Hepatocyte (in vitro differentiated cells): ENCODE results near the gene TMEM98. TPM values are rescaled to one million over a fixed set of nuclear protein-coding genes. Genes with fewer than 3 reads are reported as not detected.
A peak's percentile ranks its signal among the peaks of the same experiment; 100 is the strongest.
"Not testable (repeated sequence)": the region's sequence is repeated elsewhere in the genome, so short reads cannot be mapped to it uniquely, and the experiment has no call there.

Source experiments
- DNase-seq: peaks from one replicate; pipeline ENCODE4 v3.0.0-alpha.2; 2016; ENCODE audit warnings: low spot score
- H2AFZ ChIP-seq: fragments of 200-600 bp; sonication (generic); 2 replicates; pipeline ENCODE4 v1.6.0; 2016; ENCODE audit warnings: antibody characterized with exemption, mild to moderate bottlenecking
- H3K27ac ChIP-seq: fragments of 200-600 bp; sonication (generic); 2 replicates; pipeline ENCODE4 v1.5.1; 2016; ENCODE audit warnings: mild to moderate bottlenecking
- H3K27me3 ChIP-seq: fragments of 200-600 bp; sonication (generic); 2 replicates; pipeline ENCODE4 v1.6.1; 2016
- H3K36me3 ChIP-seq: fragments of 200-600 bp; sonication (generic); replicated peaks from 2 replicates; pipeline ENCODE4 v1.5.1; 2016; ENCODE audit warnings: low read depth; ENCODE audit not compliant: insufficient read depth
- H3K4me1 ChIP-seq: fragments of 200-600 bp; sonication (generic); 2 replicates; pipeline ENCODE4 v1.5.1; 2016; ENCODE audit warnings: mild to moderate bottlenecking, moderate library complexity; ENCODE audit not compliant: insufficient read depth
- H3K4me2 ChIP-seq: fragments of 200-600 bp; sonication (generic); 2 replicates; pipeline ENCODE4 v1.6.0; 2016
- H3K4me3 ChIP-seq: fragments of 200-600 bp; sonication (generic); 2 replicates; pipeline ENCODE4 v1.5.1; 2016; ENCODE audit warnings: mild to moderate bottlenecking
- H3K79me2 ChIP-seq: fragments of 200-600 bp; sonication (generic); 2 replicates; pipeline ENCODE4 v1.6.0; 2017; ENCODE audit warnings: mild to moderate bottlenecking
- H3K9me2 ChIP-seq: fragments of 200-600 bp; sonication (generic); replicated peaks from 2 replicates; pipeline ENCODE4 v1.6.0; 2017; ENCODE audit warnings: mild to moderate bottlenecking; ENCODE audit not compliant: insufficient read depth
- H3K9me3 ChIP-seq: fragments of 200-600 bp; sonication (generic); 2 replicates; pipeline ENCODE4 v1.5.1; 2016; ENCODE audit warnings: low read depth, mild to moderate bottlenecking
- H4K20me1 ChIP-seq: fragments of 200-600 bp; sonication (generic); 2 replicates; pipeline ENCODE4 v1.6.0; 2016; ENCODE audit warnings: mild to moderate bottlenecking; ENCODE audit not compliant: insufficient read depth, poor library complexity, severe bottlenecking
- EZH2 ChIP-seq: fragments of 200-600 bp; sonication (generic); IDR thresholded peaks from 2 replicates; pipeline ENCODE4 v1.6.1; 2016; ENCODE audit warnings: antibody characterized with exemption, mild to moderate bottlenecking, borderline replicate concordance
- EZH2phosphoT487 ChIP-seq: fragments of 200-600 bp; sonication (generic); IDR thresholded peaks from one replicate; pipeline ENCODE4 v1.6.1; 2018; ENCODE audit warnings: antibody characterized with exemption, mild to moderate bottlenecking, low read depth, moderate library complexity; ENCODE audit not compliant: unreplicated experiment, severe bottlenecking
- WGBS: methylation state at CpG from one replicate; pipeline ENCODE4 v1.1.6; 2016; ENCODE audit warnings: low lambda C conversion rate; ENCODE audit errors: missing lambda C conversion rate; 5-methylcytosine and 5-hydroxymethylcytosine counted together
- polyA plus RNA-seq: library from polyadenylated mRNA; unstranded; fragments of >200 nt; fragmentation: Nextera tagmentation; extraction: Ambion mirVana; gene quantifications from 2 replicates; pipeline ENCODE4 v1.2.1, GENCODE V29; 2016
- total RNA-seq: library from RNA; depleted of rRNA; stranded (reverse); fragments of >200 nt; gene quantifications from 2 replicates; pipeline ENCODE4 v1.2.3, GENCODE V29; 2014
- TF ChIP-seq, protein P1 (sequence below): fragments of 200-600 bp; sonication (generic); IDR thresholded peaks from 2 replicates; pipeline ENCODE4 v1.5.1; 2016; ENCODE audit warnings: antibody characterized with exemption, mild to moderate bottlenecking; ENCODE audit not compliant: poor library complexity

Gene TMEM98
- total and polyA plus RNA-seq, 2 experiments from 2014 or later, result 280 to 406 TPM

DNA sequence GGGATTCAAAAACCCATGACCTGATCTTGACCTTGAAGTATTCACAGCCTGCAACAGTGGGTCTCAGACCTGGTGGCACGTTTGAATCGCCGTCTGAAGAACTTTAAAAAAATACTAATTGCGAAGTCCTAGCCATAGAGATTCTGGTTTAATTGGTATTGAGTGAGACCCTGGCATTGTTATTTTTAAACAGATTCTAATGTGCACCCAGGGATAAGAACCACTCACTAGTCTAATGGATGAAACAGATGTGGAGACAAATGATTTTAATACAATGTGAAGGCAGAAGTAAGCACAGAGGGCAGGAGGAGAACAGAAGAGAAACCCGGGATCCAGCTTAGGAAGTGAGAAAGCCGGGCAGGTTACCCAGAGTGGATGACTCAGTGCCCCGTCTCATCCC, 21.2 kb downstream of the TMEM98 start:
- Histone ChIP-seq H2AFZ (no peak overlapping the region), H3K79me2 (no peaks in the 10 kb centered on the region), H3K27ac (no peak overlapping the region), H3K36me3 (no peaks in the 10 kb centered on the region), H3K27me3 (no peaks in the 10 kb centered on the region), H3K4me3 (no peak overlapping the region), H3K9me2 (no peaks in the 10 kb centered on the region), H3K4me1 (peaks cover 17% of the 10 kb centered on the region), H4K20me1 (no peaks in the 10 kb centered on the region), H3K4me2 (no peak overlapping the region), H3K9me3 (no peaks in the 10 kb centered on the region)
- WGBS, result 76% methylated on average over 7 of the region's 7 CpGs
- TF ChIP-seq EZH2phosphoT487 (no peak), EZH2 (no peak)
- TF ChIP-seq, protein P1, sequence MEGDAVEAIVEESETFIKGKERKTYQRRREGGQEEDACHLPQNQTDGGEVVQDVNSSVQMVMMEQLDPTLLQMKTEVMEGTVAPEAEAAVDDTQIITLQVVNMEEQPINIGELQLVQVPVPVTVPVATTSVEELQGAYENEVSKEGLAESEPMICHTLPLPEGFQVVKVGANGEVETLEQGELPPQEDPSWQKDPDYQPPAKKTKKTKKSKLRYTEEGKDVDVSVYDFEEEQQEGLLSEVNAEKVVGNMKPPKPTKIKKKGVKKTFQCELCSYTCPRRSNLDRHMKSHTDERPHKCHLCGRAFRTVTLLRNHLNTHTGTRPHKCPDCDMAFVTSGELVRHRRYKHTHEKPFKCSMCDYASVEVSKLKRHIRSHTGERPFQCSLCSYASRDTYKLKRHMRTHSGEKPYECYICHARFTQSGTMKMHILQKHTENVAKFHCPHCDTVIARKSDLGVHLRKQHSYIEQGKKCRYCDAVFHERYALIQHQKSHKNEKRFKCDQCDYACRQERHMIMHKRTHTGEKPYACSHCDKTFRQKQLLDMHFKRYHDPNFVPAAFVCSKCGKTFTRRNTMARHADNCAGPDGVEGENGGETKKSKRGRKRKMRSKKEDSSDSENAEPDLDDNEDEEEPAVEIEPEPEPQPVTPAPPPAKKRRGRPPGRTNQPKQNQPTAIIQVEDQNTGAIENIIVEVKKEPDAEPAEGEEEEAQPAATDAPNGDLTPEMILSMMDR, result no peak
- DNase-seq, result no peak

DNA sequence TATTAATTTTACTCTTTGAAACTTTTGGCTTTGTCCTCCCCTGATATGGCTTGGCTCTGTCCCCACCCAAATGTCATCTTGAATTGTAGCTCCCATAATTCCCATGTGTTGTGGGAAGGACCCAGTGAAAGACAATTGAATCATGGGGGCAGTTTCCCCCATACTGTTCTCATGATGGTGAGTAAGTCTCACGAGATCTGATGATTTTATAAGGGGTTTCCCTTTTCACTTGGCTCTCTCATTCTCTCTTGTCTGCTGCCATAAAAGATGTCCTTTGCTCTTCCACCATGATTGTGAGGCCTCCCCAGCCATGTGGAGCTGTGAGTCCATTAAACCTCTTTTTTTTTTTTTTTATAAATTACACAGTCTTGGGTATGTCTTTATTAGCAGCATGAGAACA, 24.5 kb downstream of the TMEM98 start:
- not testable (repeated sequence) for H3K36me3 ChIP-seq, DNase-seq, H3K27me3 ChIP-seq, H3K4me3 ChIP-seq, H3K9me2 ChIP-seq, H2AFZ ChIP-seq, H4K20me1 ChIP-seq, H3K4me2 ChIP-seq, H3K79me2 ChIP-seq, H3K9me3 ChIP-seq
- Histone ChIP-seq H3K27ac (peak overlapping the region; percentile 76), H3K4me1 (peaks cover 30% of the 10 kb centered on the region)
- 83% methylated on average over 1 of the region's 1 CpG for WGBS

DNA sequence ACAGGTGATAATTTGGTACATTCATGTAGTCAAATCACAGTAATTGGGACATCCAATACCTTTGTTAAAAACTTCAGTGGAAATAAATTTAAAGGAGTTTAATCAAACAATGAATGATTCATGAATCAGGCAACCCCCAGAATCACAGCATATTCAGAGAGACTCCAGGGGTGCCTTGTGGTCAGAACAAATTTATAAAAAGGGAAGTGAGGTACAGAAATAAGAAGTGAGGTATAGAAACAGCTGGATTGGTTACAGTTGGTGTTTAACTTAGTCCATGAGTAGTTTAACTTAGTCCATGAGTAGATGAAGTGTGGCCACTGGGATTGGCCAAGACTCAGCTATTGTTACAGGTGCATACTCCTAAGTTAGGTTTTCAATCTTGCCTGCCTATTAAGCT, 25.1 kb downstream of the TMEM98 start:
- no peaks in the 10 kb centered on the region for H3K27me3 ChIP-seq
- peaks cover 30% of the 10 kb centered on the region for H3K4me1 ChIP-seq
- no peak for DNase-seq
- no peak for TF ChIP-seq EZH2
- TF ChIP-seq, protein P1, result no peak
- no peak for TF ChIP-seq EZH2phosphoT487
- H2AFZ ChIP-seq, result no peak overlapping the region
- no peaks in the 10 kb centered on the region for H3K9me2 ChIP-seq
- no peaks in the 10 kb centered on the region for H3K9me3 ChIP-seq
- no peak overlapping the region for H3K4me3 ChIP-seq
- H3K36me3 ChIP-seq, result no peaks in the 10 kb centered on the region
- no peaks in the 10 kb centered on the region for H4K20me1 ChIP-seq
- no peaks in the 10 kb centered on the region for H3K79me2 ChIP-seq
- H3K27ac ChIP-seq, result peak overlapping the region; percentile 76
- no peak overlapping the region for H3K4me2 ChIP-seq

DNA sequence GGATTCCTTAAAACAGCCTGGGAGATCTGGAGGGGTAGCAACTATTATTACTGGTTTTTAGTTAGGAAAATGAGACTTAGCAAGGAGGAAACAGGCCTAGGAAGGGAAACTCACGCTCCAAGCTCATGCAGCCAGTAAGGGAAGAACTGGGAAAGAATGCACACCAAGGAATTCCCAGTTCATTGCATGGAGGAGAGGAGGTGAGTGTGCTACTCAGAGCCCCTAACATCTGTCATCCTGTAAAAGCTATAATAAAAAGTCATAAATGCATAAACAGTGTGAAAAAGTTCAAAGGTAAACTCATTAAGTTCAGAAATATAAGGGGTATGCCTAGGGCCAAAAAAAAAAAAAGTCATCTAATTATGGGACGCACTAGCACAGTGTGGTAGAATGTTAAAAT, 25.9 kb downstream of the TMEM98 start:
- H3K4me3 ChIP-seq, result no peak overlapping the region
- H3K4me1 ChIP-seq, result peaks cover 30% of the 10 kb centered on the region
- peak overlapping the region; percentile 66 for H3K4me2 ChIP-seq
- WGBS, result 77% methylated on average over 2 of the region's 2 CpGs
- H3K36me3 ChIP-seq, result no peaks in the 10 kb centered on the region
- H3K27me3 ChIP-seq, result no peaks in the 10 kb centered on the region
- peak overlapping the region; percentile 78 for H3K27ac ChIP-seq
- TF ChIP-seq EZH2 (no peak), EZH2phosphoT487 (no peak)
- TF ChIP-seq, protein P1, result no peak
- DNase-seq, result no peak
- H3K9me3 ChIP-seq, result no peaks in the 10 kb centered on the region
- H3K9me2 ChIP-seq, result no peaks in the 10 kb centered on the region
- H2AFZ ChIP-seq, result no peak overlapping the region
- H4K20me1 ChIP-seq, result no peaks in the 10 kb centered on the region
- no peaks in the 10 kb centered on the region for H3K79me2 ChIP-seq
